Measurements from ENCODE around the gene MATR3. TPM values are rescaled to one million over a fixed set of nuclear protein-coding genes. Genes with fewer than 3 reads are reported as not detected.

MATR3 gene
- total and polyA plus RNA-seq, 8 donors = 68.2 to 352 (median 116) TPM

DNA sequence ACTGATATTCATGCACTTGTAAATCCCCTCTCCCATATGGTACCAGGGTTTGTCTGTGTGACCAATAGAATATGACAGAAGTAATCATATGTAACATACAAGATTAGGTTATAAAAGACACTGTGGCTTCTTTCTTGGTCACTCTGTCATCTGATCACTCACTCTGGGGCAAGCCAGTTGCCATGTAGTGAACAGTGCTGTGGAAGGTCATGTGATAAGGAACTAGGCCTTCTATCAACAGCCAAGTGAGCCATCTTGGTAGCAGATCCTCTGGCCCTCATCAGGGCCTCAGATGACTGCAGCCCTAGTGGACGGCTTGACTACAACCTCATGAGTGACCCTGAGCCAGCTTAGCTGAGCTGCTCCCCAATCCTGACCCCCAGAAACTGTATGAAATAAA lies 30.0 kb upstream of the MATR3 start:
- WGBS, 5 donors = 67 to 93% (median 75%) methylated on average over 1 of the region's 1 CpG
- intact Hi-C loops (cut with DNase I; ENCODE audit: low total_unique reads) = no loop called here
- DNase-seq = no peak
- H3K27me3 ChIP-seq = no peaks in the 10 kb centered on the region
- peak overlapping the region in 1 of 5 donors; percentile 53 for H3K27ac ChIP-seq
- TF ChIP-seq POLR2A (IDR thresholded peaks at IDR 0.05) (no peak), POLR2AphosphoS5 (IDR thresholded peaks at IDR 0.05) (no peak), EP300 (IDR thresholded peaks at IDR 0.05) (no peak)
- TF ChIP-seq, protein P1, sequence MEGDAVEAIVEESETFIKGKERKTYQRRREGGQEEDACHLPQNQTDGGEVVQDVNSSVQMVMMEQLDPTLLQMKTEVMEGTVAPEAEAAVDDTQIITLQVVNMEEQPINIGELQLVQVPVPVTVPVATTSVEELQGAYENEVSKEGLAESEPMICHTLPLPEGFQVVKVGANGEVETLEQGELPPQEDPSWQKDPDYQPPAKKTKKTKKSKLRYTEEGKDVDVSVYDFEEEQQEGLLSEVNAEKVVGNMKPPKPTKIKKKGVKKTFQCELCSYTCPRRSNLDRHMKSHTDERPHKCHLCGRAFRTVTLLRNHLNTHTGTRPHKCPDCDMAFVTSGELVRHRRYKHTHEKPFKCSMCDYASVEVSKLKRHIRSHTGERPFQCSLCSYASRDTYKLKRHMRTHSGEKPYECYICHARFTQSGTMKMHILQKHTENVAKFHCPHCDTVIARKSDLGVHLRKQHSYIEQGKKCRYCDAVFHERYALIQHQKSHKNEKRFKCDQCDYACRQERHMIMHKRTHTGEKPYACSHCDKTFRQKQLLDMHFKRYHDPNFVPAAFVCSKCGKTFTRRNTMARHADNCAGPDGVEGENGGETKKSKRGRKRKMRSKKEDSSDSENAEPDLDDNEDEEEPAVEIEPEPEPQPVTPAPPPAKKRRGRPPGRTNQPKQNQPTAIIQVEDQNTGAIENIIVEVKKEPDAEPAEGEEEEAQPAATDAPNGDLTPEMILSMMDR (IDR thresholded peaks at IDR 0.05) = no peak
- H3K4me3 ChIP-seq = no peak overlapping the region
- no peaks in the 10 kb centered on the region for H3K36me3 ChIP-seq
- peaks cover 4 to 19% (median 12%) of the 10 kb centered on the region in 4 donors for H3K4me1 ChIP-seq
- H3K9me3 ChIP-seq = no peaks in the 10 kb centered on the region

DNA sequence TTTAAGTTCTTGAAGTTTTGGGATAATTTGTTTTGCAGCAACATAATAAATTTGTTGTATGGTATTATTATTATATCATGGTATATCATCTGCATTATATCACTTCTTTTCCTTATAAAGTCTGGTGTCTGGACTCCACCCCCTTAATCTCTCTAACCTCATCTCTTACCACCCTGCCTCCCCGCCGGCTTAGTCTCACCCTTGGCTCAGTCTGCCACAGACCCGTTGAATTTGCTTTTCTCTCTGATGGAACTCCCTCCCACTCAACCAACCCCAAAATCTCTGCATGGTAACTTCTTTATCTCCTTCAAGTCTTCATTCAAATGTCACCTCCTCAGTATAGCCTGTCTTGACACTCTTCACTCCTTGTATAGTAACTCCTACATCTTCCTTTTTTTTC lies 29.6 kb upstream of the MATR3 start:
- Histone ChIP-seq H3K4me3 (no peak overlapping the region), H3K27me3 (no peaks in the 10 kb centered on the region), H3K27ac (no peak overlapping the region), H3K4me1 (peaks cover 4 to 23% (median 14%) of the 10 kb centered on the region in 4 donors), H3K36me3 (no peaks in the 10 kb centered on the region), H3K9me3 (no peaks in the 10 kb centered on the region)
- 82 to 97% (median 90%) methylated on average over 3 of the region's 3 CpGs for WGBS, 5 donors
- no peak for TF ChIP-seq EP300 (IDR thresholded peaks at IDR 0.05)
- TF ChIP-seq, protein P1 (IDR thresholded peaks at IDR 0.05) = no peak
- TF ChIP-seq POLR2A (IDR thresholded peaks at IDR 0.05) = no peak
- TF ChIP-seq POLR2AphosphoS5 (IDR thresholded peaks at IDR 0.05) = no peak
- DNase-seq = no peak
- intact Hi-C loops (cut with DNase I; ENCODE audit: low total_unique reads) = no loop called here

DNA sequence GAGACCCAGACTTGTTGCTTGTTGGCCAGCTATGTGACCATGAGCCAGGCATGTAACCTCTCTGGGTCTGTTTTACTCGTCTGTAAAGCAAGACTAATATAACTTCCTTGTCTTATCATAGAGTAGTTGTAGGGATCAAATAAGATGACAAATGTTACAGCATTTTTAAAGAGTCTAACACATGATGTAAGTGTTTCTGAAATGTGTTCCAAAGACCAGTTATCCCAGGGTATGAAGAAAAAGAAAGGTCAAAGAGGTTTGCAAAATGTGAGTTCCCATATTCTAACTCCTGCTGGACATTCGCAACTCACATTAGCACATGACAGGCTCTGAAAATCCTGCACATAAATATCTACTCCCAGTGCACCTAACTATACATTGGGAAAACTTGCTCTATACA lies 28.5 kb upstream of the MATR3 start:
- no peak for DNase-seq
- peaks cover 4 to 23% (median 14%) of the 10 kb centered on the region in 4 donors for H3K4me1 ChIP-seq
- WGBS, 5 donors = 55 to 66% (median 62%) methylated on average over 2 of the region's 2 CpGs
- no peaks in the 10 kb centered on the region for H3K36me3 ChIP-seq
- intact Hi-C loops (cut with DNase I; ENCODE audit: low total_unique reads) = no loop called here
- H3K27me3 ChIP-seq = no peaks in the 10 kb centered on the region
- H3K4me3 ChIP-seq = no peak overlapping the region
- H3K27ac ChIP-seq = no peak overlapping the region
- no peak for TF ChIP-seq POLR2AphosphoS5 (IDR thresholded peaks at IDR 0.05)
- TF ChIP-seq POLR2A (IDR thresholded peaks at IDR 0.05) = no peak
- no peak for TF ChIP-seq EP300 (IDR thresholded peaks at IDR 0.05)
- TF ChIP-seq, protein P1 (IDR thresholded peaks at IDR 0.05) = no peak
- H3K9me3 ChIP-seq = no peaks in the 10 kb centered on the region

DNA sequence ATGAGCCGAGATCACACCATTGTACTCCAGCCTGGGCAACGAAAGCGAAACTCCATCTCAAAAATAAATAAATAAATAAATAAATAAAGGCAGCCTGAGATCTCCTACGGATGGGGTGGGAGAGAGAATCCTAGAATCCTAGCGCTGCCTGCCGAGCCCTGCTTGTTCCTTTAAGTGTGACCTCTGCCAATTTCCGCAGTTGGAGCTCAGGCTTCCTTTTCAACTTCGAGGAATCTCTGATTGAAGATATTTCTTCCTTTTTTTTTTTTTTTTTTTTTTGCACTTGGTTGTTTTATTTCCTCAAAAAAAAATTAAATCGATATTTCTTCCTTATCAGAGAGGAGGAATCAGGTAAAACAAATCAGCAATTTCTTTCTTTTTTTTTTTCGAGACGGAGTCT lies 27.3 kb upstream of the MATR3 start:
- DNase-seq = no peak
- 78 to 89% (median 84%) methylated on average over 11 of the region's 11 CpGs for WGBS, 5 donors
- Histone ChIP-seq H3K4me1 (peaks cover 4 to 27% (median 16%) of the 10 kb centered on the region in 4 donors), H3K27ac (no peak overlapping the region), H3K4me3 (no peak overlapping the region), H3K36me3 (no peaks in the 10 kb centered on the region), H3K27me3 (no peaks in the 10 kb centered on the region), H3K9me3 (no peaks in the 10 kb centered on the region)
- intact Hi-C loops (cut with DNase I; ENCODE audit: low total_unique reads) = no loop called here
- no peak for TF ChIP-seq POLR2AphosphoS5 (IDR thresholded peaks at IDR 0.05)
- no peak for TF ChIP-seq EP300 (IDR thresholded peaks at IDR 0.05)
- TF ChIP-seq POLR2A (IDR thresholded peaks at IDR 0.05) = no peak
- TF ChIP-seq, protein P1 (IDR thresholded peaks at IDR 0.05) = no peak
